Measurements from ENCODE around the gene LRRC74B.

LRRC74B gene

GRCh38 chr22:21106000-21106399, 60.3 kb downstream of the LRRC74B start:
- Histone ChIP-seq H3K9ac (ENCODE audit: low read length) (no peak overlapping the region), H3K9me3 (ENCODE audit: low read length) (no peaks in the 10 kb centered on the region), H3K79me2 (ENCODE audit: insufficient read depth, low read length) (no peaks in the 10 kb centered on the region), H3K27ac (ENCODE audit: low read depth, low read length, poor library complexity, severe bottlenecking) (no peak overlapping the region), H3F3A (ENCODE audit: insufficient read depth, low read length) (no peaks in the 10 kb centered on the region), H3K4me2 (ENCODE audit: low read length) (no peak overlapping the region), H3K9me2 (ENCODE audit: low read depth, low read length) (no peaks in the 10 kb centered on the region), H3K27me3 (ENCODE audit: insufficient read depth, low read length) (no peaks in the 10 kb centered on the region), H3K4me1 (ENCODE audit: insufficient read depth, low read length, severe bottlenecking) (no peaks in the 10 kb centered on the region), H2AFZ (ENCODE audit: low read length) (no peak overlapping the region), H3K4me3 (ENCODE audit: low read depth, low read length, poor library complexity, severe bottlenecking) (no peak overlapping the region), H3K36me3 (ENCODE audit: insufficient read depth, low read length) (no peaks in the 10 kb centered on the region), H4K20me1 (ENCODE audit: insufficient read depth, low read length) (no peaks in the 10 kb centered on the region)
- no peak for TF ChIP-seq EZH2 (IDR thresholded peaks at IDR 0.05; ENCODE audit: borderline replicate concordance, low read length)
- TF ChIP-seq CTCF (IDR thresholded peaks at IDR 0.05; ENCODE audit: low read length) = no peak

- TF ChIP-seq CTCF (IDR thresholded peaks at IDR 0.05; ENCODE audit: low read length) (no peak), EZH2 (IDR thresholded peaks at IDR 0.05; ENCODE audit: borderline replicate concordance, low read length) (no peak)
- no peaks in the 10 kb centered on the region for H3K36me3 ChIP-seq (ENCODE audit: insufficient read depth, low read length)
- H3K4me3 ChIP-seq (ENCODE audit: low read depth, low read length, poor library complexity, severe bottlenecking) = no peak overlapping the region
Measured at GRCh38 chr22:21108379-21109115, 62.8 kb downstream of the LRRC74B start.

More at GRCh38 chr22:21108379-21109115, 62.8 kb downstream of the LRRC74B start:
- no peaks in the 10 kb centered on the region for H3K9me3 ChIP-seq (ENCODE audit: low read length)
- H3K4me2 ChIP-seq (ENCODE audit: low read length) = no peak overlapping the region
- no peaks in the 10 kb centered on the region for H3F3A ChIP-seq (ENCODE audit: insufficient read depth, low read length)
- no peak overlapping the region for H3K9ac ChIP-seq (ENCODE audit: low read length)
- no peaks in the 10 kb centered on the region for H3K9me2 ChIP-seq (ENCODE audit: low read depth, low read length)
- H3K27ac ChIP-seq (ENCODE audit: low read depth, low read length, poor library complexity, severe bottlenecking) = no peak overlapping the region
- no peaks in the 10 kb centered on the region for H3K27me3 ChIP-seq (ENCODE audit: insufficient read depth, low read length)
- no peaks in the 10 kb centered on the region for H3K4me1 ChIP-seq (ENCODE audit: insufficient read depth, low read length, severe bottlenecking)
- no peaks in the 10 kb centered on the region for H3K79me2 ChIP-seq (ENCODE audit: insufficient read depth, low read length)
- H4K20me1 ChIP-seq (ENCODE audit: insufficient read depth, low read length) = no peaks in the 10 kb centered on the region
- no peak overlapping the region for H2AFZ ChIP-seq (ENCODE audit: low read length)
